Activated T-cell treated with anti-CD3 and anti-CD28 coated beads for 24 hours (primary cell): ENCODE measurements around the gene FBXL20.
"Not testable (repeated sequence)": the region's sequence is repeated elsewhere in the genome, so short reads cannot be mapped to it uniquely, and the experiment has no call there.

Source experiments
- DNase-seq: peaks from one replicate; pipeline ENCODE4 v3.0.0-alpha.2; 2020; ENCODE audit warnings: low read depth

The FBXL20 gene

GRCh38 chr17:39401412-39402243 lies at the start of gene FBXL20:
Gene FBXL20 (minus strand): TSS chr17:39401626. CDS start chr17:39401402, 224 bp downstream.
- DNase-seq = peak; percentile 88

- peak; percentile 88 for DNase-seq
Observed at GRCh38 chr17:39450847-39451581, 49.6 kb upstream of the FBXL20 start, which contains the start of gene MED1. Gene MED1 (minus strand): TSS chr17:39451263. CDS start chr17:39451062, 201 bp downstream.

- DNase-seq = no peak
Observed at GRCh38 chr17:39450051-39450450, 48.6 kb upstream of the FBXL20 start.

GRCh38 chr17:39447561-39447960 lies 46.1 kb upstream of the FBXL20 start:
- DNase-seq = no peak

- DNase-seq = no peak
Observed at GRCh38 chr17:39443326-39443725, 41.9 kb upstream of the FBXL20 start.

- not testable (repeated sequence) for DNase-seq
Observed at GRCh38 chr17:39439868-39440267, 38.4 kb upstream of the FBXL20 start.

GRCh38 chr17:39429600-39429999 lies 28.2 kb upstream of the FBXL20 start:
- DNase-seq = no peak

GRCh38 chr17:39416141-39416540 lies 14.7 kb upstream of the FBXL20 start:
- DNase-seq = no peak

GRCh38 chr17:39410279-39410678 lies 8.9 kb upstream of the FBXL20 start:
- DNase-seq = no peak

GRCh38 chr17:39408360-39408759 lies 6.9 kb upstream of the FBXL20 start:
- DNase-seq = no peak

- no peak for DNase-seq
Observed at GRCh38 chr17:39406951-39407350, 5.5 kb upstream of the FBXL20 start.

GRCh38 chr17:39405436-39405835 lies 4.0 kb upstream of the FBXL20 start:
- DNase-seq = no peak

- peak; percentile 25 for DNase-seq
Observed at GRCh38 chr17:39404542-39405378, 3.3 kb upstream of the FBXL20 start.

- DNase-seq = no peak
Observed at GRCh38 chr17:39402890-39403605, 1.6 kb upstream of the FBXL20 start.

- peak; percentile 86 for DNase-seq
Observed at GRCh38 chr17:39402244-39402889, 941 bp upstream of the FBXL20 start.

- no peak for DNase-seq
Observed at GRCh38 chr17:39400547-39401411, 647 bp downstream of the FBXL20 start.

GRCh38 chr17:39399791-39400190 lies 1.6 kb downstream of the FBXL20 start:
- no peak for DNase-seq

- no peak for DNase-seq
Observed at GRCh38 chr17:39393736-39394135, 7.7 kb downstream of the FBXL20 start.

GRCh38 chr17:39391448-39391847 lies 10.0 kb downstream of the FBXL20 start:
- DNase-seq = no peak

GRCh38 chr17:39385040-39385439 lies 16.4 kb downstream of the FBXL20 start:
- DNase-seq = no peak
